Right lobe of liver (tissue), 6 donors: ENCODE results near the gene SPEF2. TPM values are rescaled to one million over a fixed set of nuclear protein-coding genes. Genes with fewer than 3 reads are reported as not detected.
A peak's percentile ranks its signal among the peaks of the same experiment; 100 is the strongest.

Experiments used
- ATAC-seq, 4 donors: fragments of 200-7000 bp; cut with Tn5 transposase; one replicate each; pipeline ENCODE4 v1.9.1; 2020; ENCODE audit warnings: mild to moderate bottlenecking in 4 of 4, moderate library complexity in 4 of 4
- DNase-seq, 3 donors: peaks; one replicate each; pipeline ENCODE4 v3.0.0-alpha.2; 2020
- H3K27ac ChIP-seq, 3 donors: fragments of 200-600 bp; one replicate each; pipeline ENCODE4 v1.8.0; 2022
- H3K27me3 ChIP-seq, 2 donors: fragments of 200-600 bp; one replicate each; pipeline ENCODE4 v1.8.0; 2022
- H3K36me3 ChIP-seq, 4 donors: fragments of 200-600 bp; sonication (generic) in 1 of 4; one replicate each; pipeline versions ENCODE4 v1.5.1 to v1.8.0; 2017 to 2022; ENCODE audit warnings: control low read depth in 1 of 4
- H3K4me1 ChIP-seq, 4 donors: fragments of 200-600 bp; sonication (generic) in 1 of 4; one replicate each; pipeline versions ENCODE4 v1.5.1 to v1.8.0; 2017 to 2022; ENCODE audit warnings: control low read depth in 1 of 4
- H3K4me3 ChIP-seq, 3 donors: fragments of 200-600 bp; one replicate each; pipeline ENCODE4 v1.8.0; 2022
- H3K9me3 ChIP-seq, 4 donors: fragments of 200-600 bp; sonication (generic) in 1 of 4; one replicate each; pipeline versions ENCODE4 v1.5.1 to v1.8.0; 2017 to 2022; ENCODE audit warnings: control low read depth in 1 of 4
- POLR2A ChIP-seq: fragments of 450-650 bp; IDR thresholded peaks from one replicate; pipeline ENCODE4 v1.6.1; 2017; ENCODE audit warnings: antibody characterized with exemption, mild to moderate bottlenecking
- WGBS: methylation state at CpG from one replicate; pipeline ENCODE4 v1.1.6; 2018; ENCODE audit warnings: low coverage, low lambda C conversion rate; ENCODE audit not compliant: insufficient coverage; ENCODE audit errors: missing lambda C conversion rate; 5-methylcytosine and 5-hydroxymethylcytosine counted together
- intact Hi-C, 2 donors: fragments of 100-400 bp; cut with DNase I; formaldehyde crosslinking; loops; one replicate each; pipeline versions ENCODE4 v1.11.2 to v1.14.1; 2022
- total RNA-seq, 6 experiments: library from RNA; depleted of rRNA in 2 of 6; stranded (reverse); fragments of >200 nt in 2 of 6; fragmentation: NEBNext Ultra II Directional in 3 of 6; extraction: Animal tissue kit (Norgen Biotek cat#: 25700) in 3 of 6; gene quantifications; one replicate each; pipeline versions ENCODE4 v1.1.0 to v1.2.4, GENCODE V29; 2016 to 2023
- TF ChIP-seq, protein P1 (sequence below), 4 donors: fragments of 200-600 bp in 3 of 4; fragments of 450-650 bp in 1 of 4; IDR thresholded peaks; one replicate each; pipeline versions ENCODE4 v1.5.1 to v1.8.0; 2016 to 2022; ENCODE audit warnings: antibody characterized with exemption in 4 of 4, mild to moderate bottlenecking in 2 of 4
- donor health status: DM: no; HTN: yes; CAD: no.
- donor health status: DM: no; HTN: no; CAD: no.
- donor health status: DM: no; HTN: no; CAD: no.
- donor health status: DM: no; HTN: yes; CAD: no.
- donor health status: DM: no; HTN: yes; CAD: no.

Gene SPEF2
- total RNA-seq, 6 experiments from 2014 or later, result 0.74 to 3.3 (median 2.0) TPM

DNA sequence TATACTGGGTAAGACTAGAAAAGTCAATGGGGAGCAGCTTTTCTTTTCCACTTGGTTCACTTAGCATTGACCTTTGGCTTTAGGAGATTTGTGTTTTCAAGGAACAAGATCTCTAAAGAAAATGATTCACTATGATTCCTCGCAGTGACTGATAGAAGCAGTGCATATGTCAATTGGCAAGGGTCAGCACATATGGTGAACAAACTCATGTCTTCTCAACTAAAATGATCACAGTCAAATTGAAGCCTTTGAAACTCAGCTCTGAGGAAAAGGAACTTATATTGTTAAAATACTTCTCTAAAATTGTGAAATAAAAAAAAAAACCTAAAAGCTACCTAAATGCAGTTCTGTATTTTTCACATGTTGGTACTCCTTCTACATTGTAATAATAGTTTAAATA, 195.9 kb downstream of the SPEF2 start:
- Histone ChIP-seq H3K27ac (no peak overlapping the region), H3K36me3 (no peaks in the 10 kb centered on the region), H3K27me3 (no peaks in the 10 kb centered on the region), H3K4me1 (no peaks in the 10 kb centered on the region), H3K9me3 (no peaks in the 10 kb centered on the region), H3K4me3 (no peak overlapping the region)
- TF ChIP-seq POLR2A, result no peak
- intact Hi-C loops, result no loop called here
- ATAC-seq (no peak), DNase-seq (no peak)
- 63% methylated on average over 1 of the region's 1 CpG for WGBS

GRCh38 chr5:35815089-35815936, 197.7 kb downstream of the SPEF2 start:
- no peaks in the 10 kb centered on the region for H3K4me1 ChIP-seq
- H3K9me3 ChIP-seq, result no peaks in the 10 kb centered on the region
- H3K36me3 ChIP-seq, result no peaks in the 10 kb centered on the region
- intact Hi-C loops, result no loop called here
- H3K27me3 ChIP-seq, result no peaks in the 10 kb centered on the region
- WGBS, result 86% methylated on average over 8 of the region's 10 CpGs
- no peak overlapping the region for H3K27ac ChIP-seq
- DNase-seq, result no peak
- ATAC-seq, result peak; percentile 81 to 90 (median 88)
- TF ChIP-seq, protein P1, sequence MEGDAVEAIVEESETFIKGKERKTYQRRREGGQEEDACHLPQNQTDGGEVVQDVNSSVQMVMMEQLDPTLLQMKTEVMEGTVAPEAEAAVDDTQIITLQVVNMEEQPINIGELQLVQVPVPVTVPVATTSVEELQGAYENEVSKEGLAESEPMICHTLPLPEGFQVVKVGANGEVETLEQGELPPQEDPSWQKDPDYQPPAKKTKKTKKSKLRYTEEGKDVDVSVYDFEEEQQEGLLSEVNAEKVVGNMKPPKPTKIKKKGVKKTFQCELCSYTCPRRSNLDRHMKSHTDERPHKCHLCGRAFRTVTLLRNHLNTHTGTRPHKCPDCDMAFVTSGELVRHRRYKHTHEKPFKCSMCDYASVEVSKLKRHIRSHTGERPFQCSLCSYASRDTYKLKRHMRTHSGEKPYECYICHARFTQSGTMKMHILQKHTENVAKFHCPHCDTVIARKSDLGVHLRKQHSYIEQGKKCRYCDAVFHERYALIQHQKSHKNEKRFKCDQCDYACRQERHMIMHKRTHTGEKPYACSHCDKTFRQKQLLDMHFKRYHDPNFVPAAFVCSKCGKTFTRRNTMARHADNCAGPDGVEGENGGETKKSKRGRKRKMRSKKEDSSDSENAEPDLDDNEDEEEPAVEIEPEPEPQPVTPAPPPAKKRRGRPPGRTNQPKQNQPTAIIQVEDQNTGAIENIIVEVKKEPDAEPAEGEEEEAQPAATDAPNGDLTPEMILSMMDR (IDR thresholded peaks at IDR 0.05), result peak; percentile 8 to 79 (median 70)
- no peak for TF ChIP-seq POLR2A
- no peak overlapping the region for H3K4me3 ChIP-seq

DNA sequence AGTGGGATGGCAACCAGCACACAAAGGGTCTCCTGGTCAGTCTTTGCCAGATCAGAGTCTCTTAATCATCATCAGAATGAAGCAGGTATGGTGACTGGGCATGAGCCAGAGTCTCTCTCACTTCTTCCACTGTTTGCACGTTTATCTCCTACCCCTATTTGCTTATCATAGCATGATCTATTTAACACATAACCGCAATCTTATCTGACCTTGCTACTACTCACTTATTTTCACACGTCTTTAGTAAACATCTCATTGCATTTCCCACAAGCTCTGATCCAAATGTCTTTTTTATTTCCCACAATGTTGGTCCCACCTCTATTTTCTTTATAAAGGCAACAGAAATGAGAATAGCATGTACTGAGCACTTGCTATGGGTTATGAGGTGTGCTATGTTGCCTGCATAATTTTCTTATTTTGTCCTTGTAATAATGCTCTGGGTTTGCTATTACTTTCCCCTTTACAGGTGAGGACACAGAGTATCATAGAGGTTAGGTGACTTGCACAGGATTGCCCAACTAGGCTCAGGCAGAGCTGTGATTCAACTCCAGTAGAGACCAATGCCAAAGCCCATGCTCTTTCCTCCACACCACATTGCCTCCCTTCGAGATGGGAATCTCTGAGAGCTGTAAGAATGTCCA, 199.3 kb downstream of the SPEF2 start:
- WGBS, result 29% methylated on average over 4 of the region's 4 CpGs
- ATAC-seq, result peak in 1 of 4 donors; percentile 7
- intact Hi-C loops, result no loop called here

DNA sequence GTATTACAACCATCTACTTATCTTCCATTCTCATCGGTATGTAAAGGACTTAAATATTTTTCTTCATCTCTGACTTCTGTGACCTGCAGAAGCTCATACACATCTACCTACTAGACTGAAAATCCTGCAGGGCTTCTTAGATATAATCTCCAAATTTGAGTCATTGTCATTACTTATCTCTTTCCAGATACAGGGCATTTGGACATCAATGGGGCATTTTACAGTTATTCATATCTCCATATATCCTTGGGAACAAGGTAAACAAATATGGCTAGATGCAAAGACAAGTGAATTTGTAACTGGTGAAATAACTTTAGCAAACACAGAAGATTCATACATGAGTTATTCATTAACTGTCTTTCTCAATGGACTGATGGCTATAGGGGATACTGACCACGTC, 201.4 kb downstream of the SPEF2 start:
- TF ChIP-seq, protein P1 (IDR thresholded peaks at IDR 0.05), result no peak
- TF ChIP-seq POLR2A, result no peak
- Histone ChIP-seq H3K36me3 (no peaks in the 10 kb centered on the region), H3K4me1 (no peaks in the 10 kb centered on the region), H3K4me3 (no peak overlapping the region), H3K9me3 (no peaks in the 10 kb centered on the region), H3K27ac (no peak overlapping the region), H3K27me3 (no peaks in the 10 kb centered on the region)
- no peak for ATAC-seq
- no peak for DNase-seq
- intact Hi-C loops, result no loop called here
- WGBS, result 77% methylated on average over 2 of the region's 2 CpGs

More for the DNA sequence above, 199.3 kb downstream of the SPEF2 start:
- Histone ChIP-seq H3K27ac (no peak overlapping the region), H3K4me1 (no peaks in the 10 kb centered on the region), H3K27me3 (no peaks in the 10 kb centered on the region), H3K4me3 (no peak overlapping the region), H3K36me3 (no peaks in the 10 kb centered on the region), H3K9me3 (no peaks in the 10 kb centered on the region)
- DNase-seq, result no peak
- TF ChIP-seq, protein P1 (IDR thresholded peaks at IDR 0.05), result no peak
- TF ChIP-seq POLR2A, result no peak

GRCh38 chr5:35819668-35820067, 202.0 kb downstream of the SPEF2 start:
- ATAC-seq (no peak), DNase-seq (no peak)
- intact Hi-C loops, result no loop called here
- Histone ChIP-seq H3K4me1 (no peaks in the 10 kb centered on the region), H3K9me3 (no peaks in the 10 kb centered on the region), H3K36me3 (no peaks in the 10 kb centered on the region), H3K27me3 (no peaks in the 10 kb centered on the region), H3K27ac (no peak overlapping the region), H3K4me3 (no peak overlapping the region)
- WGBS, result 77% methylated on average over 1 of the region's 1 CpG
- no peak for TF ChIP-seq POLR2A
- TF ChIP-seq, protein P1 (IDR thresholded peaks at IDR 0.05), result no peak
